Measurements from ENCODE around the gene ACSL4. TPM values are rescaled to one million over a fixed set of nuclear protein-coding genes. Genes with fewer than 3 reads are reported as not detected.

Gene ACSL4
- 19.3 TPM for total RNA-seq
- polyA plus RNA-seq, result 29.7 TPM
- long read RNA-seq, donor 1, result 0 reads
- long read RNA-seq, donor 2, full-length matches to known transcripts, result 2 of 8 reads
- long read RNA-seq, donor 2, partial matches to known transcripts, result 0 of 8 reads
- long read RNA-seq, donor 2, other reads (novel, unspliced or antisense), result 6 of 8 reads
- long read RNA-seq, donor 3, full-length matches to known transcripts, result 5 of 5 reads
- long read RNA-seq, donor 3, partial matches to known transcripts, result 0 of 5 reads
- long read RNA-seq, donor 3, other reads (novel, unspliced or antisense), result 0 of 5 reads
- long read RNA-seq, donor 4, result 0 reads
- long read RNA-seq, donor 5, full-length matches to known transcripts, result 3 of 8 reads
- long read RNA-seq, donor 5, partial matches to known transcripts, result 0 of 8 reads
- long read RNA-seq, donor 5, other reads (novel, unspliced or antisense), result 5 of 8 reads
- long read RNA-seq, donor 6, full-length matches to known transcripts, result 1 of 1 reads
- long read RNA-seq, donor 6, partial matches to known transcripts, result 0 of 1 reads
- long read RNA-seq, donor 6, other reads (novel, unspliced or antisense), result 0 of 1 reads
- long read RNA-seq, donor 7, full-length matches to known transcripts, result 1 of 1 reads
- long read RNA-seq, donor 7, partial matches to known transcripts, result 0 of 1 reads
- long read RNA-seq, donor 7, other reads (novel, unspliced or antisense), result 0 of 1 reads
- long read RNA-seq, donor 8, result 0 reads
- long read RNA-seq, donor 9, partial matches to known transcripts, result 5 of 5 reads
- long read RNA-seq, donor 9, other reads (novel, unspliced or antisense), result 0 of 5 reads
- long read RNA-seq, donor 10, full-length matches to known transcripts, result 3 of 3 reads
- long read RNA-seq, donor 10, partial matches to known transcripts, result 0 of 3 reads
- long read RNA-seq, donor 10, other reads (novel, unspliced or antisense), result 0 of 3 reads

DNA sequence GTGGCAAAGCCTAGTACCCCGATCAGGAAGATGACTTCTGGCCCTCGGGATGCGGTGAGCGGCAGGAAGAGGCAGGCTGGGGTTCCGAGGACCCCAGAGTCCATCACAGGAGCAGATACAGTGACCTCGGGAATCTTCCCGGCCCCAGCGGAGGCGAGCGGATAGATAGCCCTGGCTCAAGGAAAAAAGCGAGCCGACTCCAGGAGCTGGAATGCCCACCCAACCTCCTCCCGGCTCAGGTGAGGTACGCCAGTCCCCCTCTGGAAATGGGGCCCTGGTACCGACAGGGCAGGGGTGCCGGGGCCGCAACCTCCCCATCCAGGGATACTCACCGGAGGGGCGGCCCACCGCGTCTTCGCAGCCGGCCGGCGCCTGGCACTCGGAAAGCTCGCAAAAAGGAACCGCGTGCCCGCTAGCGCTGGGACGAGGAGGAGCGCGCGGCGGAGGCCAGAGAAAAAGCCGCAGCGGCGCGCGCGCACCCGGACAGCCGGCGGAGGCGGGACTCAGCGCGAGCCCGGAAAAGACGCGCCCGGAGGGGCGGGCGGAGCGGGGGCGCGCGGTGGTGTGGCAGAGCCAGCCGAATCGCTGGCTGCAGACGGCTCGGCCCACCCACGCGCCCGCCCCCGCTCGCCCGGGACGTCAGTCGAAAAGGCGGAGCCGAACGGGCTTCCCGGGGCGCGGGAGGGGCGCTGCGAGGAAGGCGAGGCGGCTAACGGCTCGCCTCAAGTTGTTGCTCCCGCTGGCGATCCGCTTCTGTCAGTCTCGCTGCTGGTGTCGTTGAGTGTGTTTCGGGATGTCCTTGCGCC lies at the start of gene ACSL4:
Gene ACSL4 (minus strand): TSS at position 451 of the 806 bp plus-strand sequence. CDS start 49,894 bp downstream, outside the sequence.
- Histone ChIP-seq H3K4me1 (ENCODE audit: control insufficient read depth in 2 of 2, insufficient read depth in 2 of 2, low read length in 2 of 2) (peaks cover 0 to 4% of the 10 kb centered on the region in 2 donors), H3K27me3 (ENCODE audit: control insufficient read depth in 2 of 2, insufficient read depth in 1 of 2, low read length in 1 of 2) (no peaks in the 10 kb centered on the region), H3K36me3 (ENCODE audit: control insufficient read depth in 2 of 2, insufficient read depth in 2 of 2, low read length in 1 of 2) (no peaks in the 10 kb centered on the region), H3K27ac (ENCODE audit: low read depth in 1 of 2, low read length in 1 of 2) (peak within 1 kb of the TSS; percentile 86 to 91), H3K4me3 (ENCODE audit: low read length in 2 of 2) (peak within 1 kb of the TSS; percentile 72 to 86), H3K9me3 (ENCODE audit: control insufficient read depth in 2 of 2, insufficient read depth in 1 of 2, low read length in 1 of 2) (no peaks in the 10 kb centered on the region)
- peak in 8 of 9 donors; percentile 27 to 89 (median 72) for DNase-seq (ENCODE audit: low read depth in 6 of 9, low spot score in 9 of 9)
- WGBS, result under 1% methylated on average over 89 of the region's 89 CpGs

DNA sequence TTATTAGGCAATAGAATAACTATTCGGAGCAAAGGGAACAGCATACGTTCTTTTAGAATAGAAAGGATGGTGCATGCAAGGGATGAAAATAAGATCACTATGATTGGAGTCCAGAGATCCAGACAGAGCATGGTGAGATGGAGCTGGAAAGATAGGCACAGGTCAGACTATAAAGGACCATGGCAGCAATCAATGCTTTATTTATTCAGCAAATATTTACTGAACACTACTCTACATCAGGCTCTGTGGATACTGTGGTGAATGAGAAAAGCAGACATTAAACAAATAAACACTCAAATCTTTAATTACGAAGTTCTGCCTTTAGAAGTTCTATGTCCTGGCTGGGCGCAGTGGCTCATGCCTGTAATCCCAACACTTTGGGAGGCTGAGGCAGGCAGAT lies 44.7 kb upstream of the ACSL4 start:
- H3K27me3 ChIP-seq (ENCODE audit: control insufficient read depth in 2 of 2, insufficient read depth in 1 of 2, low read length in 1 of 2), result no peaks in the 10 kb centered on the region
- WGBS, result 99% methylated on average over 4 of the region's 4 CpGs

DNA sequence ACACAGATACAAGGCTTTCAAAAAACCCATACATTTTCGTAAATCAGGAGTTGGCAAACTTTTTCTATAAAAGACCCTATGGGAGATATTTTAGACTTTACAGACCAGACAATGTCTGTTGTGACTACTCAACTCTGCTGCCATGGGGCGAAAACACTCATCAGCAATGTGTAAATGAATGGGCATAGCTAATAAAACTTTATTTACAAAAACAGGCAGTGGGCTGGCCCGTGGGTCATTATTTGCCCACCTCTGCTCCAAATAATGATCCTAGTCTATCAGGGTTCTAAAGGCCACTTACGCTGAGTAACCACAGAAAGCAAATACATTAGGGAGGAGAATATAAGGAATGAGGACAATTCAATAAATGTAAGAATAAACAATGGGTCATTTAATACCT lies 43.9 kb upstream of the ACSL4 start:
- H3K27me3 ChIP-seq (ENCODE audit: control insufficient read depth in 2 of 2, insufficient read depth in 1 of 2, low read length in 1 of 2), result no peaks in the 10 kb centered on the region
- WGBS, result 97% methylated on average over 4 of the region's 4 CpGs
- H3K4me1 ChIP-seq (ENCODE audit: control insufficient read depth in 2 of 2, insufficient read depth in 2 of 2, low read length in 2 of 2), result no peaks in the 10 kb centered on the region
- H3K27ac ChIP-seq (ENCODE audit: low read depth in 1 of 2, low read length in 1 of 2), result no peak overlapping the region
- DNase-seq (ENCODE audit: low read depth in 6 of 9, low spot score in 9 of 9), result no peak
- no peaks in the 10 kb centered on the region for H3K36me3 ChIP-seq (ENCODE audit: control insufficient read depth in 2 of 2, insufficient read depth in 2 of 2, low read length in 1 of 2)
- no peak overlapping the region for H3K4me3 ChIP-seq (ENCODE audit: low read length in 2 of 2)
- H3K9me3 ChIP-seq (ENCODE audit: control insufficient read depth in 2 of 2, insufficient read depth in 1 of 2, low read length in 1 of 2), result no peaks in the 10 kb centered on the region

More for the DNA sequence above, 44.7 kb upstream of the ACSL4 start:
- Histone ChIP-seq H3K9me3 (ENCODE audit: control insufficient read depth in 2 of 2, insufficient read depth in 1 of 2, low read length in 1 of 2) (no peaks in the 10 kb centered on the region), H3K36me3 (ENCODE audit: control insufficient read depth in 2 of 2, insufficient read depth in 2 of 2, low read length in 1 of 2) (no peaks in the 10 kb centered on the region), H3K27ac (ENCODE audit: low read depth in 1 of 2, low read length in 1 of 2) (no peak overlapping the region), H3K4me1 (ENCODE audit: control insufficient read depth in 2 of 2, insufficient read depth in 2 of 2, low read length in 2 of 2) (no peaks in the 10 kb centered on the region), H3K4me3 (ENCODE audit: low read length in 2 of 2) (no peak overlapping the region)
- DNase-seq (ENCODE audit: low read depth in 6 of 9, low spot score in 9 of 9), result no peak

DNA sequence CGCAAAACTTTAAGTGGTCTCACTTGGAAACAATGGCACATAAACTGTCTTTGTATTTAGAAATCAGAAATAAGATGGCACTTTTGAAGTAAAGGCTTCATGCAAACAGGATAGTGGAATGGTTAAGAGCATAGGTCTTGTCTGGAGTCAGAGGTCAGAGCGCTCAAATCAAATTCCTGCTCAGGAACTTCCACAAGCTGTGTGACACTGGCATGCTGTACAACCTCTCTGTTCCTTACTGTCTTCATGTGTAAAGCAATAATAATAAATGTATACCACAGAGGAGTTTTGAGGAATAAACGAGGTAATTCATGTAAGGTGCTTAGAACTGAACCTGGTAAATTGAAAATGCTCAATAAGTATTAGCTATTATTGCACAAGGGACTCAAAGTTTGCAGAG lies 43.4 kb upstream of the ACSL4 start:
- no peaks in the 10 kb centered on the region for H3K4me1 ChIP-seq (ENCODE audit: control insufficient read depth in 2 of 2, insufficient read depth in 2 of 2, low read length in 2 of 2)
- WGBS, result 93% methylated on average over 3 of the region's 3 CpGs
- no peaks in the 10 kb centered on the region for H3K9me3 ChIP-seq (ENCODE audit: control insufficient read depth in 2 of 2, insufficient read depth in 1 of 2, low read length in 1 of 2)
- H3K27ac ChIP-seq (ENCODE audit: low read depth in 1 of 2, low read length in 1 of 2), result no peak overlapping the region
- H3K36me3 ChIP-seq (ENCODE audit: control insufficient read depth in 2 of 2, insufficient read depth in 2 of 2, low read length in 1 of 2), result no peaks in the 10 kb centered on the region
- H3K4me3 ChIP-seq (ENCODE audit: low read length in 2 of 2), result no peak overlapping the region
- DNase-seq (ENCODE audit: low read depth in 6 of 9, low spot score in 9 of 9), result no peak
- no peaks in the 10 kb centered on the region for H3K27me3 ChIP-seq (ENCODE audit: control insufficient read depth in 2 of 2, insufficient read depth in 1 of 2, low read length in 1 of 2)

DNA sequence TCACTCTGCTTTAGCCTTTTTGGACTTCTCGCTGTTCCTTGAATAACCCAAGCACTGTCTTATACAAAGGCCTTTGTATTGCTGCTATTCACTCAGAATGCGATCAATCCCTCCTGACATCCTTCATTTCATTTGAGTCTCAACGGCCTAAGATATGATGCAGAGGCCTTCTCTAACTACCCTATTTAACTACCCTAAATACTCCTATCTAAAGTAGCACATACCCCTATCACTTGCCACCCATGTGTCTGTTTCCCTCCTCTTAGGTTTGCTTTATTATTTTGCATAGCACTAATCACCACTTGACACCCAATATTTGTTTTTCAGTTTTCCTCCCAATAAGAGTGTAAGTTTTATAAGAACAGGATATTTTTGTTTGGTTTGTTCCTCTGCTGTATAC lies 42.3 kb upstream of the ACSL4 start:
- Histone ChIP-seq H3K27ac (ENCODE audit: low read depth in 1 of 2, low read length in 1 of 2) (no peak overlapping the region), H3K4me1 (ENCODE audit: control insufficient read depth in 2 of 2, insufficient read depth in 2 of 2, low read length in 2 of 2) (no peaks in the 10 kb centered on the region), H3K9me3 (ENCODE audit: control insufficient read depth in 2 of 2, insufficient read depth in 1 of 2, low read length in 1 of 2) (no peaks in the 10 kb centered on the region), H3K4me3 (ENCODE audit: low read length in 2 of 2) (no peak overlapping the region), H3K36me3 (ENCODE audit: control insufficient read depth in 2 of 2, insufficient read depth in 2 of 2, low read length in 1 of 2) (no peaks in the 10 kb centered on the region), H3K27me3 (ENCODE audit: control insufficient read depth in 2 of 2, insufficient read depth in 1 of 2, low read length in 1 of 2) (no peaks in the 10 kb centered on the region)
- DNase-seq (ENCODE audit: low read depth in 6 of 9, low spot score in 9 of 9), result no peak
- 95% methylated on average over 3 of the region's 3 CpGs for WGBS

DNA sequence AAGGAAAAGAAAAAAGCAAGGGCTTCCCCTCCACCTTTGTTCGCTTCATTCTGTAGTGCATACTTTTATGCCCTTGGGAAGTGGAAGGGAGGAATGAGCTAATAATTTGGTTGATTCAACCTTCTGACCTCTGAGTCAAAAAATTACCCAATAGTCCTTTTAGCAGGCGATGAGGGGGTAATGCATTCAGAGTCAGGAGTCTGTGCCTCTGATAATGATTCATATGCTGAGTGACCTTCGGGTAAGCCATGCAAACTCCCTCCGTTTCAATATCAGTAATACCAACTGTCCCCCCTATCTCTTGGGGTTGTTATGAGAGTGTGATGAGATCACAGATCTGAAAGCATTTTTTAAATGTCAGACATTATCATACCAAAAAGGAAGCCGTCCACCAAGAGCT lies 41.6 kb upstream of the ACSL4 start:
- no peak for DNase-seq (ENCODE audit: low read depth in 6 of 9, low spot score in 9 of 9)
- H3K9me3 ChIP-seq (ENCODE audit: control insufficient read depth in 2 of 2, insufficient read depth in 1 of 2, low read length in 1 of 2), result no peaks in the 10 kb centered on the region
- H3K4me1 ChIP-seq (ENCODE audit: control insufficient read depth in 2 of 2, insufficient read depth in 2 of 2, low read length in 2 of 2), result no peaks in the 10 kb centered on the region
- H3K27ac ChIP-seq (ENCODE audit: low read depth in 1 of 2, low read length in 1 of 2), result no peak overlapping the region
- 94% methylated on average over 5 of the region's 5 CpGs for WGBS
- no peaks in the 10 kb centered on the region for H3K27me3 ChIP-seq (ENCODE audit: control insufficient read depth in 2 of 2, insufficient read depth in 1 of 2, low read length in 1 of 2)
- no peak overlapping the region for H3K4me3 ChIP-seq (ENCODE audit: low read length in 2 of 2)
- H3K36me3 ChIP-seq (ENCODE audit: control insufficient read depth in 2 of 2, insufficient read depth in 2 of 2, low read length in 1 of 2), result no peaks in the 10 kb centered on the region

DNA sequence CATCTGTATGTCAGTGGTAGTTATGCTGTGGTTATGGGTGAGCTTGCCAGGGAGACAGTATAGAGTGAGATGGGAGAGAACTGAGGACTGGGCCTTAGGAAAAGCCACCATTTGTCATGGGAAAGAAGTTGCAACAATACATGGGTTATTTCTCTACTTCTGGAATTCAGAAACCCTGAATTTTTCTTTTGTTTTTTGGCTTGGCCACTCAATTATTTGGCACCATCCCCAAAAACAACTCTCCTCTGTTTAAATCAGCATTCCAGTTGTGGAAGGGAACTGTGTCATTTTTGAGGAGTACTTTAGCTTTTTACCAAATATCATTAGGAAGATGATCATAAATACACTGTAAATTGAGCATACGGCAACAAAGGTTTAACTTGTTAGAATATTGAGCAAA lies 41.1 kb upstream of the ACSL4 start:
- 97% methylated on average over 1 of the region's 1 CpG for WGBS
- Histone ChIP-seq H3K9me3 (ENCODE audit: control insufficient read depth in 2 of 2, insufficient read depth in 1 of 2, low read length in 1 of 2) (no peaks in the 10 kb centered on the region), H3K36me3 (ENCODE audit: control insufficient read depth in 2 of 2, insufficient read depth in 2 of 2, low read length in 1 of 2) (no peaks in the 10 kb centered on the region), H3K4me1 (ENCODE audit: control insufficient read depth in 2 of 2, insufficient read depth in 2 of 2, low read length in 2 of 2) (no peaks in the 10 kb centered on the region), H3K4me3 (ENCODE audit: low read length in 2 of 2) (no peak overlapping the region), H3K27ac (ENCODE audit: low read depth in 1 of 2, low read length in 1 of 2) (no peak overlapping the region), H3K27me3 (ENCODE audit: control insufficient read depth in 2 of 2, insufficient read depth in 1 of 2, low read length in 1 of 2) (no peaks in the 10 kb centered on the region)
- DNase-seq (ENCODE audit: low read depth in 6 of 9, low spot score in 9 of 9), result no peak

DNA sequence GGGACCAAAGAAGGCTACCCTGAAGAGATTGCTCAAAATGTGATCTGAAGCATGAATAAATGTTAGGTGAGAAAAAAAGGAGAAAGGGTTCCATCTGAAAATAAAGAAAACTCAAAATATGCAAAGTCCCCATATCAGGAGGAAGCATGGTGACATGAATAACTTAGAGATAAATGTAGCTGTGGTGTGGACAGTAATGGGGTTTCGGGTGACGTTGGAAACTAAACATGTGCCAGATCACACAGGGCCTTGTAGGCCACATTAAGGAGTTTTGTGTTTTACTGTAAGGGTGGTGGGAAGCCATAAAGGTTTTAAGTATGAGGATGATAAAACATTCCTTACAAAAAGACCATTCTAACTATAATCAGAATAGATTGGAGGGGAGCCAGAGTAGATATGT lies 40.3 kb upstream of the ACSL4 start:
- no peak for DNase-seq (ENCODE audit: low read depth in 6 of 9, low spot score in 9 of 9)
- no peaks in the 10 kb centered on the region for H3K36me3 ChIP-seq (ENCODE audit: control insufficient read depth in 2 of 2, insufficient read depth in 2 of 2, low read length in 1 of 2)
- no peaks in the 10 kb centered on the region for H3K27me3 ChIP-seq (ENCODE audit: control insufficient read depth in 2 of 2, insufficient read depth in 1 of 2, low read length in 1 of 2)
- H3K27ac ChIP-seq (ENCODE audit: low read depth in 1 of 2, low read length in 1 of 2), result no peak overlapping the region
- no peaks in the 10 kb centered on the region for H3K9me3 ChIP-seq (ENCODE audit: control insufficient read depth in 2 of 2, insufficient read depth in 1 of 2, low read length in 1 of 2)
- no peak overlapping the region for H3K4me3 ChIP-seq (ENCODE audit: low read length in 2 of 2)
- no peaks in the 10 kb centered on the region for H3K4me1 ChIP-seq (ENCODE audit: control insufficient read depth in 2 of 2, insufficient read depth in 2 of 2, low read length in 2 of 2)
- 87% methylated on average over 2 of the region's 2 CpGs for WGBS
